ENCODE results near the gene TSTD2.

GRCh38 chr9:97553141-97553540, 80.0 kb downstream of the TSTD2 start:
- TF ChIP-seq POLR2A (IDR thresholded peaks at IDR 0.05) (no peak), CTCF (IDR thresholded peaks at IDR 0.05) (no peak), POLR2AphosphoS5 (IDR thresholded peaks at IDR 0.05) (no peak), EP300 (IDR thresholded peaks at IDR 0.05) (no peak)
